Skeletal muscle satellite cell (primary cell): ENCODE results near the gene ONECUT3.

Experiments
- H3K27me3 ChIP-seq: 2 replicates; pipeline ENCODE4 v1.7.0; 2013; ENCODE audit warnings: low read length; ENCODE audit not compliant: control insufficient read depth, insufficient read depth
- H3K36me3 ChIP-seq: 2 replicates; pipeline ENCODE4 v1.7.0; 2013; ENCODE audit warnings: mild to moderate bottlenecking, control low read depth, low read length; ENCODE audit not compliant: insufficient read depth
- H3K4me1 ChIP-seq: 2 replicates; pipeline ENCODE4 v1.7.0; 2013; ENCODE audit warnings: low read length; ENCODE audit not compliant: control insufficient read depth, insufficient read depth
- H3K4me2 ChIP-seq: 2 replicates; pipeline ENCODE4 v1.7.0; 2013; ENCODE audit warnings: mild to moderate bottlenecking, low read length
- H3K4me3 ChIP-seq: 2 replicates; pipeline ENCODE4 v1.7.0; 2013; ENCODE audit warnings: low read length
- H3K9ac ChIP-seq: 2 replicates; pipeline ENCODE4 v1.7.0; 2013; ENCODE audit warnings: mild to moderate bottlenecking, low read depth, low read length, moderate library complexity
- H3K9me3 ChIP-seq: replicated peaks from 2 replicates; pipeline ENCODE4 v1.7.0; 2013; ENCODE audit warnings: mild to moderate bottlenecking, control low read depth, low read length

The ONECUT3 gene

GRCh38 chr19:1766800-1767352 lies 13.6 kb downstream of the ONECUT3 start:
- Histone ChIP-seq H3K4me2 (no peak overlapping the region), H3K27me3 (peaks cover 65% of the 10 kb centered on the region), H3K9ac (no peak overlapping the region), H3K4me1 (no peaks in the 10 kb centered on the region), H3K9me3 (peaks cover 12% of the 10 kb centered on the region), H3K36me3 (no peaks in the 10 kb centered on the region), H3K4me3 (no peak overlapping the region)

DNA sequence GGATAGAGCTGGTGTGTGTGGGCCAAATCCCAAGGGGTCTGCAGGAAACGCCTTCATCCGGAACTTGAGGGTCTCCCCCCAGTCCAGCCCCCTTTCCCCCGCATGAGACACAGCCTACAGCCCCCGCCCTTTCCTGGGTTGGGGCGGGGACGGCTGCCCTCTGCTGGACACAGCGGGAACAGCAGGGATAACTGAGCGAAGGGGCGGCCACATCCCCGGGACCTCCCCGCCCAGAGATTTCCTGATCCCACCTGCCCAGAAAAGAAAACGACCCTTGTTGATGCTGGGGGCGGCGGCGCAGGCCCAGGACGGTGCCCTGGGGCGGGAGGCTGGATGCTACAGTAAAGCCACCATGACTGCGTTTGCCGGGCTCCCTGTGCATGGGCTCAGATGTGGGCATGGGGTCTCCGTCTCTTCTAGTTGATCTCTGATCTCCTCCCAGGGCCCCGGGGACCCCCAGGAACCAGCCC lies 14.2 kb downstream of the ONECUT3 start:
- Histone ChIP-seq H3K4me2 (no peak overlapping the region), H3K9me3 (peaks cover 12% of the 10 kb centered on the region), H3K4me1 (no peaks in the 10 kb centered on the region), H3K36me3 (no peaks in the 10 kb centered on the region), H3K27me3 (peaks cover 62% of the 10 kb centered on the region), H3K4me3 (no peak overlapping the region), H3K9ac (no peak overlapping the region)

- Histone ChIP-seq H3K36me3 (no peaks in the 10 kb centered on the region), H3K9ac (no peak overlapping the region), H3K27me3 (peaks cover 59% of the 10 kb centered on the region), H3K4me2 (no peak overlapping the region), H3K9me3 (peaks cover 12% of the 10 kb centered on the region), H3K4me1 (peaks cover 2% of the 10 kb centered on the region), H3K4me3 (no peak overlapping the region)
Observed at GRCh38 chr19:1768248-1768647, 14.9 kb downstream of the ONECUT3 start.

DNA sequence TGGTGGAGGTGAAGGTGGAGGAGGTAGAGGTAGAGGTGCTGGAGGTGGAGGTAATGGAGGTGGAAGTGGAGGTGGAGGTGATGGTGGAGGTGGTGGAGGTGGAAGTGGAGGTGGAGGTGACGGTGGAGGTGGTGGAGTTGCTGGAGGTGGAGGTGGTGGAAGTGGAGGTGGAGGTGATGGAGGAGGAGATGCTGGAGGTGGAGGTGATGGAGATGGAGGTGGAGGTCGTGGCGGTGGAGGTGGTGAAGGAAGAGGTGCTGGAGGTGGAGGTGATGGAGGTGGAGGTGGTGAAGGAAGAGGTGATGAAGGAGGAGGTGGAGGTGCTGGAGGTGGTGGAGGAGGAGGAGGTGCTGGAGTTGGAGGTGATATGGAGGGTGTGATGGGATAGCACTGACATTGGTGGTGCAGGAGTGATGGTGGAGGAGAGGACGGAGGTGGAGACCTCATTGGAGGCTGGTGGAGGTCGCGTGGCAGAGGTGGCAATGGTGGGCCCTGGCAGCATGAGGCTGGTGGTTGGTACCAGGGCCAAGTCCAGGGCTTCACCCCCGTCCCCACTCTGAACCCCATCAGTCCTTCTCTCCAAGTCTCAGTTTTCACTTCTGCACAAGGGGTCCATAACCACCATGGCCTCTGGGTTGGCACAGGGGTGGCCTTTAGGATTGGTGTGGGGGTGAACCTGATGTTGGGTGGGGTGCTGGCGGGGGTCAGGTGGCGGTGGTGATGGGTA lies 15.8 kb downstream of the ONECUT3 start:
- H3K4me2 ChIP-seq: no peak overlapping the region
- H3K9me3 ChIP-seq: peaks cover 12% of the 10 kb centered on the region
- H3K9ac ChIP-seq: no peak overlapping the region
- H3K4me3 ChIP-seq: no peak overlapping the region
- no peaks in the 10 kb centered on the region for H3K36me3 ChIP-seq
- peaks cover 59% of the 10 kb centered on the region for H3K27me3 ChIP-seq
- peaks cover 10% of the 10 kb centered on the region for H3K4me1 ChIP-seq

- peaks cover 12% of the 10 kb centered on the region for H3K9me3 ChIP-seq
- H3K27me3 ChIP-seq: peaks cover 60% of the 10 kb centered on the region
- no peaks in the 10 kb centered on the region for H3K36me3 ChIP-seq
- no peak overlapping the region for H3K4me3 ChIP-seq
- H3K9ac ChIP-seq: no peak overlapping the region
- peaks cover 10% of the 10 kb centered on the region for H3K4me1 ChIP-seq
- H3K4me2 ChIP-seq: no peak overlapping the region
Observed at GRCh38 chr19:1769645-1769985, 16.3 kb downstream of the ONECUT3 start.

DNA sequence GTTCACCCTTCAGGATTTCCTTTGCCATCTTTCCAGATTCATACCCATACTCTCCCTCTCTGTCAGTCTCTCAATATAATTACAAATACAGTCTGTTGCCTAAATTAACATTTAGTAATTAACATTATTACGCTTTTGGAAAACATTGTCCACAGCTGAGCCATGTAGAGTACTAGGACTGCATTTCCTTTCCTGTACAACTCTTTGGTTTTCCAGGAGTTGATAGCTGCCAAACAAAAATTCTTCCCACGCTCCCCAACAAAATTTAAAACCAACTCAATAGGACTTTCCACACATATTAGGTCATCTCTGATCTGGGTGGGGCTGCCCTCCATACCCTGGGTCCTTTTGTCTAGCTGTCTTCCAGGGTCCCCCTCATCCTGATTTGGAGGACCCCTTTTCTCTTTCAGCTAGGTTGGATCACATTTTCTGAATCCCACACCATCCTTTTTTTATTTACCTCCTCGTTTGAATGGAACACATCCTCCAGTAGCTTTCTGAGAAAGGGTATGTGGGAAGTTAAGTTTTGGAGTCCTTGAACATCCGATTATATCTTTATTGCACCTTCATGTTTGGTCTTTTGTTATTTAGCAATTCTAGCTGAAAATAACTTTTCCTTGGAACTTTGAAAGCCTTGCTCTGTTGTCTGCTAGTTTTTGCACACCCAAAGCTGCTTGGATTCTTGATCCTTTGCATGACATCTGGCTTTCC lies 17.7 kb downstream of the ONECUT3 start:
- H3K27me3 ChIP-seq: peaks cover 58% of the 10 kb centered on the region
- no peak overlapping the region for H3K4me2 ChIP-seq
- no peaks in the 10 kb centered on the region for H3K36me3 ChIP-seq
- peaks cover 12% of the 10 kb centered on the region for H3K9me3 ChIP-seq
- no peak overlapping the region for H3K4me3 ChIP-seq
- no peak overlapping the region for H3K9ac ChIP-seq
- peaks cover 10% of the 10 kb centered on the region for H3K4me1 ChIP-seq

DNA sequence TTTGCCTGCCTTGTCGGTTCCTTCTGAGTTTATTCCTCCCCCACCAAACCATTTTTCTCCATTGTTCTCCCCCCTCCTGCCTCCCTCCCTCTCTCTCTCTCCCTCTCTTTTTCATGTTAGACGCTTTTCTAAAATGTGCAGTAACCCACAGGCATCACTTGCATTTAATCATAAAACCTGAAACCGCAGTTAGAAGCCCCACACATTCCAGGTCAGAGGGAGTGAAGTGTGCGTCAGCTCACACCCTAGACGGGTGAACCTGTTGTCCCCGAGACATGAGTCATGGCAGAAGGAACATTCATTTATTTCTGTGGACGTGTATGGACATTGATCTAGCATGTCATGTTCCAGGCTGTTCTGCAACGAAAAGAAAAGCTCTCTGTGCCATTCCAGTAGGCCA lies 19.9 kb downstream of the ONECUT3 start:
- no peak overlapping the region for H3K4me2 ChIP-seq
- peaks cover 12% of the 10 kb centered on the region for H3K9me3 ChIP-seq
- peaks cover 10% of the 10 kb centered on the region for H3K4me1 ChIP-seq
- H3K27me3 ChIP-seq: peaks cover 57% of the 10 kb centered on the region
- H3K9ac ChIP-seq: no peak overlapping the region
- no peaks in the 10 kb centered on the region for H3K36me3 ChIP-seq
- H3K4me3 ChIP-seq: no peak overlapping the region

DNA sequence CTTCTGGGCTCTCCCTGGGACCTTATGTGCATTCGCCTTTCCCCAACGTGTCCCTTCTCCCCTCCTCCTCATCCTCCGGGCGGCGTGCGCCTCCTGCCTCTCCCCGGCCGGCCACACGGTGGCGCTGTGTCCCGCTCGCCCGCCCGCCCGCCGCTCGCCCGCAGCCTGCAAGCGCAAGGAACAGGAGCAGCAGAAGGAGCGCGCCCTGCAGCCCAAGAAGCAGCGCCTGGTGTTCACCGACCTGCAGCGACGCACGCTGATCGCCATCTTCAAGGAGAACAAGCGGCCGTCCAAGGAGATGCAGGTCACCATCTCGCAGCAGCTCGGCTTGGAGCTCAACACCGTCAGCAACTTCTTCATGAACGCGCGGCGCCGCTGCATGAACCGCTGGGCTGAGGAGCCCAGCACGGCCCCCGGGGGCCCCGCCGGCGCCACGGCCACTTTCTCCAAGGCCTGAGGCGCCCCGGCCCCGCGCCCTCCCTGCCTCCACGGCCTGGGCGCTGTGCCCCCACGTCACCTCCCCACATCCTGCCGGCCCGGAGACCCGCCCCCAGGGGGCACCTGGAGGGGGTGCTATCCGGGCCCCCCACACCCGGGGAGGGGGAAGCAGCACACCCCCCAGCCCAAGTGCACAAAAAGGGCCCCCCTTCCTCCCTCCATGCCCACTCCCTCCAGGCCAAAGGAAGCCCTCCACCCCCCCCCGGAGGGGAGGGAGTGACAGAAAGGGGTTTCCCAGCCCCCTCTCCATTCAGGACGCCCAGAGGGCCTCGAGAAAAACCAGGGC lies 21.9 kb downstream of the ONECUT3 start:
- H3K36me3 ChIP-seq: no peaks in the 10 kb centered on the region

DNA sequence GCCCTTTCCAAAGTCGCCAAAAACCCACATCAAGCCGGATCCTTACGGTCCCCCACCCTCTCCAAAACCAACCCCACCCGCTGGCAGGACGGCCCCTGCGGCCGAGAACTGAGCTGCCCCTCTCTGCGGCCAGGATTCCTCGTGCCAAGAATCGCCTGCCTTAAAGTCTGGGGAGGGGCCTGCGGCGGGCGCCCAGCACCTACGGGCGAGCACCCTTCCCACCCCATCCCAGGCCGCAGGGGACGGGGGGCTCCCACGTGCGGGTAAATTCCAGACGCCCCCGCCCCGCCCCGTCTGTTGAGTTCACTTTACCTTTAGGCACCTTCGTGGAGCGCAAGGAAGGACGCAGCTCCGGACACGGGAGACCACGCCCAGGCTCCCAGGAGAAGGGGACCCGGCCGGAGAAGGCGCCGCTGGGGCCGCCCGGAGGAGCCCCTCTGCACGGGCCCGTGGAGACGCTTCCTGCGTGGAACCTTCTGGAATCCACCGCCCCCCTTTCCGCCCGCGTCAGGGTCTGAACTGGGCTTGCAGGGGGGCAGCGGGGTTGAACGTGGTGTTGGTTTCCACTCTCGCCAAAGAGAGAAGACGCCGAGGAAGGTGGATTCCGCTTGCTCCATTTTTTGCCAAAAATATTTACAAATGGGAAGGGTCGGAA lies 22.8 kb downstream of the ONECUT3 start:
- H3K9me3 ChIP-seq: peaks cover 4% of the 10 kb centered on the region
- no peak overlapping the region for H3K9ac ChIP-seq
- peaks cover 72% of the 10 kb centered on the region for H3K27me3 ChIP-seq
- H3K4me1 ChIP-seq: peaks cover 10% of the 10 kb centered on the region
- no peaks in the 10 kb centered on the region for H3K36me3 ChIP-seq
- no peak overlapping the region for H3K4me3 ChIP-seq
- H3K4me2 ChIP-seq: no peak overlapping the region

More for the DNA sequence above, 21.9 kb downstream of the ONECUT3 start:
- Histone ChIP-seq H3K27me3 (peaks cover 70% of the 10 kb centered on the region), H3K4me2 (no peak overlapping the region), H3K4me3 (no peak overlapping the region), H3K9me3 (peaks cover 12% of the 10 kb centered on the region), H3K4me1 (peaks cover 10% of the 10 kb centered on the region), H3K9ac (no peak overlapping the region)

DNA sequence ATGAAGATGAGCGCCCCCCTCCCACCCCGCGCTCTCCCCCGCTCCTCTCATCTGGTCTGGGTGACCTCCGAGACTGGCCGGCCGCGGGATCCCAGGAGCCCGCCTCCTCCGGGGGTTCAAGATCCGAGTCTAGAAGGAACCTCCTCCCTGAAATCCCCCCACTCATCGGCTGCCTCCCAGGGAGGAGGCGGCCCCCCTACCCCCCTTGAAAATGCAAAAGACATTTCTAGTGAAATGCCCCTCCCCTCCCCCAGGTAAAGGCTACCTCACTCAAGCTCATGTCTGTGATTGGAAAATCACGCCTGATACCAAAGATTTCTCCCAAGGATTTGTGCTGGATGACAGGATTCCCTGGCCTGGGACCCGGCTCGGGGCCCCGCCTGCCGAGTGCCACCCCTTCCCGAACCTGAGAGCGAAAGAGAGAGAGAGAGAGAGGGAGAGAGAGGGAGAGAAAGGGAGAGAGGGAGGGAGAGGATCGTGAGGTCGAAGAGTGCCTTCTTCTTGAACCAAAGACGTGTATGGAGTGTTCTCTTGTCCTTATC lies 23.4 kb downstream of the ONECUT3 start:
- H3K36me3 ChIP-seq: no peaks in the 10 kb centered on the region
- peaks cover 10% of the 10 kb centered on the region for H3K4me1 ChIP-seq
- H3K9me3 ChIP-seq: peaks cover 2% of the 10 kb centered on the region
- H3K27me3 ChIP-seq: peaks cover 67% of the 10 kb centered on the region
- H3K4me3 ChIP-seq: no peak overlapping the region
- no peak overlapping the region for H3K9ac ChIP-seq
- no peak overlapping the region for H3K4me2 ChIP-seq
